Cortex of kidney (tissue), 1 donor: Measurements from ENCODE around the gene CCNO.

Experiments used
- DNase-seq: peaks from one replicate; lab custom pipeline; 2025; lab: John Stamatoyannopoulos, UW

Gene CCNO

DNA sequence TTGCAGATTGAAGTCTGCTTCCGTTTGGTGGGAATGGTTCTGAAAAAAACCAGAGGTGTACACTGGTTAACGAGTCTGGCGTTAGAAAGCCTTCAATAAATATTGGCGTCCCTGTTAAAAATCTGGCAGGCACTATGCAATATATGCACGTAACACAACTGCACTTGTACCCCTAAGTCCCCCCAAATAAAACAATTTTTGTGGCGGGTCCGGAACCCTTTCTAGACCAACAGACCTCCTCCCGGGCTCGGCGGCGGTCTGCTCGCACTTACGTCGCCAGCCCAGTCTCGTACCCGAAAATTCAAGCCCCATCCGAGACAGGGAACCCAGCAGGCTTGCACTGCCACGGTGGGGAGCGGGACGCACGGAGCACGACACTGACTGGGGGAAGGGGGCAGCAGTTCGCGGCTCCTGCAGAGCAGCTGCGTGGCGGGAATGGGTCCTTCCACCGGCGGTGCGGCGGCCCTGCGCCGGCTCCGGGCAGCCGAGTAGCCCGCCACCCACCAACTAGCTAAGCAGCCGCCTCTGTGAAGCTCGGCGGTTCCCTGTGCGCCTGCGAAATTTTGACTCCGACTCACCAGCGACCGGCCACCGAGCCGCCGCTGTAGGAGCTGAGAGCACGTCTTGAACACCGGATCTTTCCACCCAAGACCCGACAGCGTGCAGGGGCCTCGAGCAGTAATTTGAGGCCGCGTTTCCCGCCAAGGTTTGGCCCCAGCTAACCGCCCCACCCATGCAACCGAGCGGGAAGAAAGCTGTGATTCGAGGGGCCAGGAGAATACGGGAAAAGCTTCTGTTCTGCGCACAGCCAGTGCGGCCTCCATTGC, 10.2 kb downstream of the CCNO start:
- no peak for DNase-seq

GRCh38 chr5:55222092-55222984, 11.1 kb downstream of the CCNO start:
- DNase-seq: no peak

DNA sequence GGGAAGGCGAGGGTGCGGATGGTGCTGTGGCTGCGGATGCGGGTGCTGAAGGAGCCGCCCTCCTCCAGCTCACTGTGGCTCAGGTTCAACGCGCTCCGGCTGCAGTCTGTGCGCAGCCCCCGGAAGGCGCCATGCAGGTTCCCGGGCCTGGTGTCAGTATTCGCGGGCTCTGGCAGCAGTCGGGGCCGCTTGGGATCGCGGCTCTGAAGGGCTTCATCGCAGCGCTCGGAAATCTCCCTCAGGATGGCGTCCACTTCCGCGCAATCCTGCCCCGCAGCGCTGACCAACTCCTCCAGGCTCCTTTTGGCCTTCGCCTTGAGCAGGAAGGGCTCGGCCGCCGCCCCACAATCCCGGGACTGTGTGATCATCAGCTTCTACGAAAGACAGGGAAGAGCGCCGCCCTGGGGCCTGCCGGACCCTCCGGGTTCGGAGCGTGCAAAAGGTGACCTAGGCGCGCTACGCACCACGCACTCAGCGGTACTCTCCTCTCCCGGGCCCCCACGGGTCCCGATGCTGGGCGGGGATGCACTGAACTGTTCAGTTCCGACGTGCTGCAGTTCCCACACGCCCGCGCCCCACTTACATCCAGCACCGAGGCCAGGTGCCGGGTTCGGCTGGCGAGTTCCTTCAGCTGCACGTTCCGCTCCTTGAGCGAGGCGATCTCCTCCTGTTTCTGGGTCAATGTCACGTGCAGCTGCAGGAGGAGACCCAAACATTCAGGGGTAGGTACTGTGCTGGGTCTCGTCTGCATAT, 12.8 kb downstream of the CCNO start:
- no peak for DNase-seq

DNA sequence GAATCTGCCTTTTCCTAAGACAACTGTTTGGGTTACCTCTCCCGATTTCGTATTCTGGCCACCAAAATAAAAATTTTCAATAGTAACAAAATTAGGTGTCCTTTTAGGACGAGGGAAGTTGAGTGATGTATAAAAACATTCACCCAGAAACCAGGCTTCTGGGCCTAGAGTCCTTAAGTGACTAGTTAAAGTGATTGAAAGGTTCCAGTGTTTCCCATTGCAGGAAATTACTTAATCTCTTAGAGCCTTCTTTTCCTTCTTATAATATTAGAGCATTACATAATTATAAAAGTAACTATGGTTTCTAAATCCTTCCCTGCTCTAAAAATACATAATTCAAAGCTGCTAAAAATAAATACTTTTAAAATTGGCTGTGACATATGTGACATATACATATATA, 13.6 kb downstream of the CCNO start:
- DNase-seq: no peak

DNA sequence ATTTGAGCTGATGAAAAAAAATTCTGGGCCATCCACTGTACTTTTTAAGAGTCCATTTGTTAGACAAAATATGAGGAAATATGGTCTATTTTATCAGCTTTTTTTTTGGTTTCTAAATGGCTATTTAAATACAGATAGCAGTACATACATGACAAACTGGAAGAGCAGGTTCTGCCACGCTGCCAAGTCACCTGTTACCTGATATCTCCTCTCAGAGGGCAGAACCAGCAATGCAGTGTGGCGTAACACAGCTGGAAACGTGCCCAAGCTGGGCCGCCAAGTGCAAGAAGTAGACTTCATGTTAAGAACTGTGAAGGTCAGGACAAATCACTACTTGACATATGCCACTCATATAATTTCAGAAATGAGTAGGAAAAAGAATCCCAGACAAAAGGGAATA, 14.4 kb downstream of the CCNO start:
- DNase-seq: no peak

GRCh38 chr5:55211184-55211874, 22.1 kb downstream of the CCNO start:
- DNase-seq: no peak

- no peak for DNase-seq
These were observed 28.4 kb downstream of the CCNO start for GRCh38 chr5:55205001-55205400.

DNA sequence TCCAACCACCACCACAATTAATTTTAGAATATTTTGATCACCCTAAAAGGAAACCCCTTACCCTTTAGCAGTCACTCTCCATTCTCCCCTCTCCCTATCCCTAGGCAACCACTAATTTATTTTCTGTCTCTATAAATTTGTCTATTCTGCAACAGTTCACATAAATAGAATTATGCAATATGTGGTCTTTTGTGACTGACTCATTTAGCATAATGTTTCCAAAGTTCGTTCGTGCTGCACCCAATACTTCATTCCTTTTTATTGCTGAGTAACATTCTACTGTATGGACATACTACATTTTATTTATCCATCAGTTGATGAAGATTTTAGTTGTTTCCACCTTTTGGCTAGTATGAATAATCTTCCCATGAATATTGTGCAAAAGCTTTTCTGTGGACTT, 42.2 kb downstream of the CCNO start:
- DNase-seq: no peak

DNA sequence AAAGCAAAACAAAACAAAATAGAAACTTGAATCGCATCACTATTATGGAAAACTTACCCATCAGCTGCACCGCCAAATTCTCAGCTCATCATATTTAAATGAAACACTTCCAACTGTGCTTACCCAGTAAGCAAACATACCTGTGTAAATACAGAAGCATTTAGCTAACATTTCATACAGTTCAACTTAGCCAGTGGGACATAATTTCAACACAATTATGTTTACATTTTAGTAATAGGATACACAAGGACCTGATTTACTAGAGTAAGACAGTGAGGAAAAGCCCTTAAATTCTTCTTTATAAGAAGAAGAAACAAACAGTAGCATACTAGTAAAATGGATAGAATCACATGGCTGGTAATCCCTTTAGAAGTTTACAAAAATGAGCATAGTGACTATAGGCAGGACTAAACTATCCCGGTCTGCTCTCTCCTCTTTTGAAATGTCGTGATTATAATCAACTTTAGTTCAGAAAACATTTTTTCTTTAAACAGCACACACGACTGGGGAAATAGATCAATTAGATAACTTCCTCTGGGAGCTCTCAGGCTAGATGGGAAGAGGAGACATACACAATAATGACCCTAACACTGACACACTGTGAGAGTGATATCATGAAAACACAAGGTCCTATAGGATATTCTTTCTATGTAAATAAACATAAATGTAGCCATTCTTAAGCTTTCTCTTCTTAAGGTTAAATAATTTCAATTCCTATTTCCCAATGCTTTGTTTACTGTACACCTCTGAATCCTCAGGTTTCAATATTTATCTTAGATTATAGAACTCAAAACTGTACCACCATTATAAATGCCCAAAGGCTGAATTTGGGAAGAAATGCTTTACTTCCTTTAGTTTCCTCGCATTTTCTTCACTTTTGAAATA, 44.5 kb downstream of the CCNO start:
- no peak for DNase-seq

DNA sequence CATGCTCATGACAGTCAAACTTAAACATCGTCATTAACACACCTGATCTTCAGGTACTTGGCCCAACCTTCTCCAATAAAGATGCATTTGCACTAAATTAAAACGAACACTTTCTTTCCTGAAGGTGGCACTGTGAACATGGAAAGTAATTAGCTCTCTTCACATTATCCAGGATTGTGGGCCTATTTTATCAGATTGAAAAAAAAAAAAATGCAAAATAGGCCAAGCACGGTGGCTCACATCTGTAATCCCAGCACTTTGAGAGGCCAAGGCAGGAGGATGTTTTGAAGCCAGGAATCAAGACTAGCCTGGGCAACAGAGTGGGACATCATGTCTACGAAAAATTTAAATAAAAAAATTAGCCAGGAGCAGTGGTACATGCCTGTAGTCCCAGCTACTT, 46.0 kb downstream of the CCNO start:
- no peak for DNase-seq
